ENCODE data around the gene VPS39.

Gene VPS39

DNA sequence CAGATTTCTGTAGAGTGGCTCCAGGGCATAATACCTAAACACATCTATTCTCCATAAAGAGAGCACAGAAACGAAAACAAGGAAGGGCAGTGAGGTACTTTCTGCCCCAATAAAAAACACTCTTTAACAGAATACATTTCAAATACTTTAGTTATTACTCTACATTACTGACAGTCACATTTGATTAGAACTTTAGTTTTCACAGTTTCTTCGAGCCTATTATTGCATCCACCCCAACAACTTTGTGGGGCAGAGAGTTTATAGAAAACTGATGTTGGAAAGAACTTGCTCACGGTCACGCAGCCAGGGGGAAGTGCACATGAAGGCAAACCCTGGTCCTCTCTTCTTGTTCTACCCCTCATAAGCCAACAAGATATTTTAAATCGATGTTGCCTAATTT is 9.0 kb downstream of the VPS39 start:
- no peak for DNase-seq

DNA sequence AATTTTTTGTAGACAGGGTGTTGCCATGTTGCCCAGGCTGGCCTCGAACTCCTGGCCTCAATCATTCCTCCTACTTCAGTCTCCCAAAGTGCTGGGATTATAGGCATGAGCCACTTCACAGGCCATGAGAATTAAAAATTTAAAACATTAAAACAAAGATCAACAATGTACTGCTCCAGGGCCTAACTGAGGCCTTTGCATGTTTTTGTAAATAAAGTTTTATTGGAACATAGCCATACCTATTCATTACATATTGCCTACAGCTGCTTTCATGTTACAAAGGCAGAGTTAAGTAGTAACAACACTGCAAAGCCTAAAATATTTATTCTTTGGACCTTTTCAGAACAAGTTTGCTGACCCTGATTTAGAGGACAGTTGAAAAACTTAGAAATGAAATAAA is 9.6 kb downstream of the VPS39 start:
- DNase-seq: no peak

DNA sequence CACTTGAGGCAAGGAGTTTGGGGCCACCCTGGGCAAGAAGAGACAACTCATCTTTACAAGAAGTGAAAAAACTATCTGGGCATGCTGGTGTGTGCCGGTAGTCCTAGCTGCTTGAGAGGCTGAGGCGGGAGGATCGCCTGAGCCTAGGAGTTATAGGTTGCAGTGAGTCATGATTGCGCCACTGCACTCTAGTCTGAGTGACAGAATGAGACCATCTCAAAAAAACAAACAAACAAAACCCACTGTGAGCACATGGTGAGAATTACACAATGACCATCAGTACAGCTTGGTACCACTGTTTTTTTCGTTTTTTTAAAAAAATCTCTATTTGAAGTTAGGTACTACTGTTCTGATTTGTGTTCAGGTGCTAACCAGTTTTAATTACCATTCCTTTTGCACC is 13.6 kb downstream of the VPS39 start:
- no peak for DNase-seq

DNA sequence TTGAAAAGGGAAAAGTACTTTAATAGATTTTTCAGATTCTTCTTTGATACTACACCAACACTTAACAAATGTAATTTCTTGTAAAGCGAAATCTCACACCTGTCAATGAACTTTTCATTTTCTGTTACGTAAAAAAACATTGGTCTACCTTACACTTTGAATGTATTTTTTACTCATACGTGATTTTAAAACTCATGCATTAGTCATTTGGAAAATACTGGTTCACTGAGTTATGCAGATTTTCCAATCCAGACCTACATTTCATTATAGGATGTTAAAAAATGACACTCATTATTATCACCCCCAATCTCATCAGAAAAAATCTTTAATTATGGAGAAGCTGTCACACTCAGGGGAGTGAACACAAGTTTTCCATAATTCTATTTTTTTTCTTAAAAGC is 14.7 kb downstream of the VPS39 start:
- no peak for DNase-seq

DNA sequence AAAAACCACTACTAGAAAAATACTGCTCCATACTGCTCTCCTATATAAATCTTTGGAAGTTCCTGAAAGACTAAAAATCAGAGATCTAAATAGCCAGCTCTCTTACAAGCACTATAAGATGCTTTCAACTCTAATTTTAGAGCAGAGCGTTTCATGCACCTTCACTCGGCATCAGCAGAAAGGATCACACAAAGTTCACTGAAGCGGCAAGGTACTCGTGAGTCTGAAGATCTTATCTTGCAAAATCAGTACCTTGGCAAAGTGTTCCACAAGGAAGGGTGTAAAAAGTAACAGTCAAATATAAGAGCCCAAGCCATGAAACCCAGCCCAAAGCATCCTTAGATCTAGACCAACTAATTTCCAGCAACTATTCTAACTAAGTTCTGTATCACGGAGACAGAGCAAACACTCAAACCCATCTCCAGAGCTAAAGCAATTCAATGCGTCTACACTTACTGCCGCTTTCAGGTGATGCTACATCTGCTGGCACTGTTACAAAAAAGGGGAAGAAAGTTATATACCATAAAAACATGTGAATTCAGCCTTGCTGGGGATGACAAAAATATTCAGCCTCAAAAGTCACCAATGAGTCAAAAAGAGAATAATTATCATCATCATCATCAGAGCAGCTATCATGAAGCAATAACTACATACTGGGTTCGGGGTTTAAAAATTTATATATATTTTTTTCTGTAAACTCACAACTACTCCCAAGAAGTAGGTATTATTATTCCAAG is 16.3 kb downstream of the VPS39 start:
- no peak for DNase-seq

DNA sequence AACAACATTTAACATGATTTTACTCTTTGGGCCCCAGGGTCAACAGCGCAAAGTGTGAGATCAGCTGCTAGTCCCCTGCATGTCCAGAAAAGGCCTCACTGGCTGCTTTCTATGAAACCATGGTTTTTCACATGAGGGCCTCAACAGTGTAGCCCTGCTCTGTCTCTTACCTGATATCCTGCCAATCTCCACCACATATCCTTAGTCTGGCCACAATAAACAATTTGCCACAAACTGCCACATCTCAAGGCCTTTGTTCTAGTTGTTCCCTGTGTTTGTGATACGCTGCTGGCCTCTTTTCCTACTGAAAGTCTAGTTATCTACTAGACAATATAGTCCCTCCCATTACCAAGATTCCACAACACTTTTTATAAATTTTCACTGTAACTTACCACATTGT is 17.7 kb downstream of the VPS39 start:
- no peak for DNase-seq

DNA sequence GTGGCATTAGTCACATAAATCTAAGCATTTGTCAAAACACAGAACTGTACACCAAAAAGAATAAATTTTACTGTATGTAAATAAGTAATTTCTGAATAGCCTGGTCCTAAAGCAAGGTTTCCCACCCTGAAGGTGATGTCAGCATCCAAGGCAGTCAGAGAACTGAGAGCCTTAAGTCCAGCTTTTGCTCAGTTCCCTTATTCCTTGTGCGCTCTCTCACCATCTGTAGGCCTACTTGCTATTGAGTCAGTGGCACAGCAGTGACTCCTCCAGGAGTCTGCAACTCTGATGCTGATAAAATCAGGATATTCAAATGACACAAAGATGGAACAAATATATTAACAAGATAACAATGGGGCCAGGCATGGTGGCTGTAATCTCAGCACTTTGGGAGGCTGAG is 22.3 kb downstream of the VPS39 start:
- no peak for DNase-seq

DNA sequence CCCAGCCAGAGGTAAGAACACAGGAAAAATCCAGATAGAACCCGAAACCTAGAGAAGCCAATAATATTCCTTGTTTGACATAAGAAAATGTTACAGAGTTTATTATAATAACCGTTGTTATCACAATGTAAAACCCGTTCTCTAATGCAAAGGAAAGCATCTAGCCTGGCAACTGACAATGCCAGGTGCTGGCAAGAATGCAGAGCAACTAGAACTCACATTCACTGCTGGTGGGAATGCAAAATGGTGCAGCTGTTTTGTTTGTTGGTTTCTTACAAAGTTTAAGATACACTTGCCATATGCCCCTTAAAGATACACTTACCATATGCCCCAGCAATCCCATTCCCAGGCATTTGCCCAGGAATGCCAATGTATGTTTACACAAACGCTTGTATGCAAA is 23.4 kb downstream of the VPS39 start:
- no peak for DNase-seq

DNA sequence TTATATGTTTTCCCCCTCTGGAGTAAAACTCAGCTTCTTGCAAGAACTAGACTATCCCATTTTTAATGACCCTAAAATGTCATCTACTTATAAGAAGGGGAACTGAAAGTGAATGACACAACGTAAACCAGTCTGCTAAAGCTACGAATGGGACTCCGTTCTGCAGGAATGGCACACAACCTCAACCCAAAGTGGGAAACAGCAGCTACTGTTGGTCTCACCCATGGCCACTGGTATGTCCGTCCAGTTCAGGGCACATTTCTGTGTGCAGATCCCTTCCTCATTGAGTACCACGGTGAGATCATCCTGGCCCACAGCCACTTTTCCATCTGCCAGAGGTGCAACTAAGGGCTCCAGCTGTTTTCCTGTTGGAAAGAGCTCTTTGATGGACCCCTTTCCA is 23.8 kb downstream of the VPS39 start:
- DNase-seq: no peak

DNA sequence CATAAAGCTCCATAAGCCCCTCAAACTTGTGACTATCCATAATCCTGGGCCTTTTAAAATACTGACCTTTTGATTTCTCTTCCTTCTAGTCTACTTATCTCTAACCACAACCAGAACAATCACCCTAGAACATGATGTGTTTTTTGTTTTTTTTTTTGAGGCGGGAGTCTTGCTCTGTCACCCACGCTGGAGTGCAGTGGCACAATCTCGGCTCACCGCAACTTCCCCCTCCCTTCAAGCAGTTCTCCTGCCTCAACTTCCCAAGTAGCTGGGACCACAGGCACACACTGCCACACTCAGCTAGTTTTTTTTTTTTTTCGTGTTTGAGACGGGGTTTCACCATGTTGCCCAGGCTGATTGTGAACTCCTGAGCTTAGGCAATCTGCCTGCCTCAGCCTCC is 25.1 kb downstream of the VPS39 start:
- no peak for DNase-seq

DNA sequence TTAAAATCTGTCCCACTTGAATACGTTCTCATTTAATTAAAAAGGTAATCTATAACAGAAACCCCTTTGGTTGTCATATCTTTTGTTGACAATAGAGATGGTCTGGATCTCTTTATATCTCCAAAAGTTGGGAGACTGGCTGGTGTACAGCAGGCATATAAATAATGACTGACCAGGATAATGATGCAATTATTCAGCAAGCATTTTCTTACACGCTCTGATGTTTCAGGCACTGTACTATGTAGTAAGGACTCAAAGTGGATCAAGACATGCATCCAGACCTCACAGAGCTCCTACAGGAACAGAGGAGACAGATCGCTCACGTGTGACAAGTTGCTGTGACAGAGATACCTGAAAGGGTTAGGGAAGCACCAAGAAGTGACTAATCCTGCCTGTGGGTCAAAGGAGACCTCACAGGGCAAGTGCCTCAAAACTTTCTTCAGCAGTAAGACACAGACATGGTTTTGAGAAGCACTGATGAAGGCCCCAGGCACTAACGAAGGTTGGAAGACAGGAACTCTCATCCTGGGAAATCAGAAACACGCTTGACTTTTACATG is 25.7 kb downstream of the VPS39 start:
- no peak for DNase-seq

DNA sequence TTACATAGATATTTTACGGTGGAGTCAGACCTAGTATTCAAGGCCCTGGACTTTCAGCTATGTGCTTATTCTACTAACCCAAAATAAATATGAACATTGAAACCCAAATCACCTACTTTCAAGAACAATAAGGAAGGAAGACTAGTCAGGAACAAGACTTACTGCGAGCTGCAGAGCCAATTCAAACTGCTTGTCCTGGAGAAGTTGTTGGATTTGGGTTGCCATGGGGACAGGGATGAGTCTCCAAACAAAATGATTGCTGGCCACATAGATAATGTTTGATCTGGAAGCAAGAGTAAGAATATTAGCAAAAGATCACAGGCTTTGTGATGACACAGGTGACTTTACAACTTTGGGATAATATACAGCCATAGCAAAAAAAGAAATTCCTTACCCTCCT is 30.0 kb downstream of the VPS39 start:
- no peak for DNase-seq

DNA sequence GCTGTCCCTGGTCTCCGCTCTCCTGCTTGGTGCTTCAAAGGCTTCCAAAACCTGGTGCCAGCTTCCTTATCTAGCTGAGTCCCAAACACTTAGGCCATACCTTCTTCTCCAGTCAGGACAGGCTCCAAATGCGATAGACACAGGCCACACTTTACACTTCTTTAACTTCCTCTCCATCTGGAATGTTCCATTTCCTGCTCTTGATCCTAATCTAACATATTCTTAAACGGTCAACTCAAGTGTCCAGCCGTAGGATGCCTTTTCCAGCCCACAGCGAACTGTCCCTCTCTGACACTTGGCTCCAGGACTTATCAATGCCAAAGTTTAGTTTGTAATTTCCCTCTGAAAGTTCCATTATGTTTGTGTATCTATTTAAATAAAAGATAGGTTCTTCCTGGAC is 32.4 kb downstream of the VPS39 start:
- DNase-seq: no peak

DNA sequence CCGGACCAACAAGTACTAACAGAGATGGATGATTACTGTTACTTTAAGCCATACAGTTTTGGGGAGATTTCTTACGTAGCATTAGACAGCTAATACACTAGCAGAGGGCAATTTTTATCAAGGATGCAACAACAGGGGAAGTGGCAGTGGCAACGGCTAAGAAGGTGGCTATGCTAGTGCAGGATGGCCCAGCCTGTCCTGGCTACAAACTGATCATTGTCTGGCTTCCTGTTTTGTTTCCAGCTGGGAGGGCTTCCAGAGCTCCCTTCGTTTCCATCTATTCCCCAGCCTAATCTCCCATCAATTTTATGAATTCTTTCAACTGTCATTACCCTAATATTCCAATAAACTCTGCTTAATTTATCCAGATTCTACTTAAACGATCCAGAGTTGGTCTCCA is 35.6 kb downstream of the VPS39 start:
- no peak for DNase-seq

DNA sequence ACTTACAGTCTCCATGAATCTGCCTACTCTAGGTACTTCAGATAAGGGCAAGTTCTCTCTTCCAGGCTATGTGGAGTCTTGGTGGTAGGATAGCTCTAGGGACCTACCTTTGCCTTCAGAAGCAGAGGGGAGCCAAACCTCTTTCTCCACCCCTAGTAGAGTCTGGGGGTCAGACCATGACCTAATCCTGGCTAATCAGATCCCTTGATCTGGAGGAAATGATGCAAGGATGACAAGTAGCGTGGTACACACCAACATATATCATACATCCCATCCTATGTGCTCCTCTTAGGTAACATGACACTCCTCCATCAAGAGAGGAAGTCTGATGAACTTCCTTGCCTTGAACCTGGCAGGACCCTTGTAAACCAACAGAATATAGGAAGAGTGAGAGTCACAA is 36.3 kb downstream of the VPS39 start:
- DNase-seq: no peak

DNA sequence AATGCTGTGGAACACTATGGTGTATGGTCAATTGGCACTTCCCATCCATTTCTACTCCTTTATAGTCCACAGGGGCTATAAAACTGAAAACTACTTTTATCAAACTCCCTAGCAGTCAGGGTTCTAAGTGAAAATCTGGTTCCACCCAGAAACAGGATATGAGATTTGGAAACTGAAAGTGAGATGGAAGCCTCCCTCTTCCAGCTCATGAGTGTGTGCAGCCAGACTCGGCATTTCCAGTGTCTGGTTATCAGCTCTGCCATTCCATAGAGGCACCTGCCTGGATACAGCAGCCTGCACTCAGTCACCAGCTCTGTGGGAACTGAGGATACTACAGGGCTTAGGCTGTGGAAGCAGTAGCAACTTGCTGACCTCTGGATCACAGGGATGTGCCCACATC is 37.0 kb downstream of the VPS39 start:
- DNase-seq: no peak

DNA sequence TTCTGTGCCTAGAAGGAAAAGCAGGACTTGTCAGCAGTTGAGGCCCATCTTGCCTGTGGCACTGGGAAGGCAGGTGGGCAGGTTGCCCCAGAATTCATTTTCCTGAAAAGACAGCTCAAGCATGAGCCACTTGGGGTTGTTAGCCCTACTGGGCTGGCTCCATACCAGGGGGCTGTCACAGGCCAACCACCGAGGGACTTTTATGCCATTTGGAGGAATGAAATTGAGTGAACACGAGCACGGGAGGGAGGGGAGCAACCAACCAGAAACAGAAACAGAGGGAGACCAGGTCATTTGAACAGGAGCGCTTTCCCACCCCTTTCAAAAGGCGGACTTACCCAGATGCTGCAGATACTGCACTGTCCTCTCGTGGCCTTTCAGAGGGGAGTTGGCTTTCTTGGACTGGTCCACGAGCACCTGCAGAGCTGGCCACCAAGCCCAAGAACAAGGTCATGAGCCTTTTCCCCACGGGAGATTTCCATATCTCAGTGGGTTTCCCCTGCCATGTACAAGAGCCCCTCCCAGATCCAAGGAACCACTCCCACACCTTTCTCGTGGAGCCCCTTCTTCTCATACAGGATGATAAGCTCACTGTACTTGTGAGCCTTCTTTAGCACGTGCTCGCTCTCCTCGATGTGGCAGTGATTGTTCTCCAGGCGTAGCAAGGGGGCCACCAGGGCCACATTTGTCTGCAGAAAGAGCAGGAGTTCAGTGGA is 41.7 kb downstream of the VPS39 start:
- no peak for DNase-seq

DNA sequence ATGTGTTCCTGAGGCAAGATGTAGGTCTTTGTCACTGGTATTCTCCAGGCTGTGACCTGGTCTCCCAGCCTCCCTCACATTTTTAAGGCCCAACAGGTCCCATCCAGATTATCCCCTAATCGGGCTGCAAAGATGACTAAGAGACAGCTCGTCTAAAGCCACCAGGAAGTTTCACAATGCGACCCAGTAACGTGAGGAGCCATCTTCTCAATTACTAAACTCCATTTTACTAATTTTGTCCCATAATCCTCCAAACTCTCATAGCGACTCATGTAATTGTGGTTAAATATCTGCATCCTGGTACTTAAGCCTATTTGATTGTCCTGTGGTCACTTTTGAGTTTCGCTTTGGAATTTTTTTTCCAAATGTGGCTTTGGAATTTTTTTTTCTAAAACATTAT is 43.0 kb downstream of the VPS39 start:
- DNase-seq: no peak

DNA sequence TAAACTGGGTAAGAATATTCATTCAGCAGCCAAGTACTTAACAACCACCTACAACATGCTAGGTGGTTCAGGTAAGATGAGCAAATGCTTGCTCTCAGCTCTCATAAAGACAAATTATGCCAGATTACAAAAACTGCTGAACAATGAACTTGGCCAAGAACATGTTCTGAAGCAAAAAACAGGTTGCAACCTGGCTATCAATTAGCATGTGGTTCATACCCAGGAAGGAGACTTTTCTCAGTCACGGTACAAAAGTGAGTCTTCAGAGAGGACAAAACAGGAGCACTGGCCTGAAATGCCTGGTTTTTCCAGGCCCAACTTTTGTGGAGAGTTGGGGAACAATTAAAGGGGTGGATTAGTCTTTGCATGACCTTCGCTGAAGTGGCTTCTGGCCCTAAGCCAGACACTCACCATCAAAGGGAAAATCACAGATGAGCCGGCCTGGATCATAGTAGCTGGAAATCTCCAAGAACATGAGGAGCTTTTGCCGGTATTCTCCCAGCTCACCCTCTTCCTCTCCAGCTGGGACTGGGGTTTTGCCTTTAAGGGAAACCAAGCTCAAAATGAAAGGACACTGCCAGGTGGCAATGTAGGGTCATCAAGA is 44.1 kb downstream of the VPS39 start:
- no peak for DNase-seq

DNA sequence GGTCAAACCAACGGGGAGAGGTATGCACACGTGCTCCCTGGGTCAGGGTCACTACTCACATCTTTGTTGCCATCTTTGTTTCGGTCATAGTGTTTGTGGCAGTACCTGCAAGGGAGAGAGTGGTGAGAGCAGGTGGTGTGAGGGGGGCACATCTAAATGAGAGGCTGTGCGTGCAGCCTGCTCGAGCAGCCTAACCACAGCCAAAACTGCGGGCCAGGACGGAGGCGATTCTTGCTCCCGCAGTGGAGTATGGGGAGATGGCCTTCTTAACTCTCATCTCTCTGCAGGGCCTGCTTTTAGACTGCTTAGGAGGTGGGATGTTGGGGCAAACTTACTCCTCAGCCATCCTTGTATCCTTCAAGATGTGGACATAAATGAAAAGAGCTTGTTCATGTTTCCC is 44.8 kb downstream of the VPS39 start:
- no peak for DNase-seq

DNA sequence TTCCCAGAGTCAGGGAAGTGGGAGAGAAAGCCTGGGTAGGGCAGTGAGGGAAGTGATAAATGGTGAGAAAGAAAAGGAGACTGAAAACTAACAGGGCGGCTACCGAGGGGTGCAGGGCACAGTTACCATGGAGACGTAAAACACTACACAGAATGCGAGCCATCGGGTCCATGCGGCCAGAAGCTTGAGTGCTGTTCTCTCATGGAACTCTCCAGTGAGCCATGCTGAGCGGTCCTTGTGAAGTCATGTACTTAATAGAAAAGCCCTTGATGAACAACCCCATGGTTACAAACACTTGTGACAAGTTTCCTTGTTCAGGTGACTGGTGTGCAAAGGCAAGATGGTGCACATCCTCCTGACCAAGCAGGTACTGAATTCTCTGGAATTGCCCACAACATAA is 48.0 kb downstream of the VPS39 start:
- no peak for DNase-seq

DNA sequence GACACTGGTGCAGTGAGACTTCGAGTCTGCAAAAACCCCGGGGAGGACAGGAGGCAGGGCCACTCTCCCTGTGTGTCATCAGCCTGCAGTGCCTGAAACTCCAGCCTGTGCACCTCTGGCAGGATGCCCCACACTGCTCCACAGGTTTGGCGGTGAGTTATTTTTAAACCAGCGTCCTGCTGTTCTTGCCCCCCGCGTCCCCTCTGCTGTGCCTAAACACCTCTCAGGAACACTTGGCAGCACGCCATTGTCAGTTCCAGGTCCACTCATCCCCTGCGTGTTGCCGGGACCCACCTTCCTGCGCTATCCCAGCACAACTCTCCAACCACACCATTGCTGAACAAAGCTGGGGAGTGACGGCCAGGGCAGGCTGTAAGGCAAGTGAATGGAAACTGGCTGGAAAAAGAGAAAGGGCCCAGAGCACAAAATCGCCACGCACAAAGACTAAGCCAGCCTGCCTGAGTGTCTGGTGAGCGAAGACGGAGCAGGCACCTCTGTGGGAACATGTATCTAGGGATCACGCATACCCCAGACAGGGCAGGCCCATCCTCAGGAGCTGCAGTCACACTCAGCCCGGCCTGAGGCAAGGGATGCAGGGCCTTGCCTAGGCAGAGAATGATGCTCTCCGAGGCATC is 48.6 kb downstream of the VPS39 start:
- DNase-seq: no peak

DNA sequence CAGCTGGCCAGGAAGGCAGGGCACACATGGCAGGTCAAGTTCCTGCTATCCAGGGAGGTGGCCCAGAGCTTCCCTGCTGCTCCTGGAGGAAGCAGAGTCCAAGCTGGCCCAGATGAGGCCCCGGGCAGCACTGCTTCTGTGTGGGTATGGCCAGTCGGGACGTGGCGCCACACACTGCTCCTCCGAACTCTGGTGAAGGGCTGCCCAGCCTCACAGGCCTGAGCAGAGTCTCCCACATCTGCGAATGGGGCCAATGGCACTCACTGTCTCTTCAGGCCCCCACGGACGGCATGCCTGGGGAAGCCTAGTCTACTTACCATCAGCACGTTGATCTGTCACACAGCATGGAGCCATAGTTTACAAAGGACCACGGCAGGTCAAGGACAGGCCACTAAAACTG is 49.2 kb downstream of the VPS39 start:
- no peak for DNase-seq

Data from activated naive CD4-positive, alpha-beta T cell treated with anti-CD3 and anti-CD28 coated beads, Interleukin-2, amount 50 U/mL, for 16 hours (primary cell).